Neuronal stem cell (in vitro differentiated cells): ENCODE data around the gene ACSM6.
"Not testable (repeated sequence)": the region's sequence is repeated elsewhere in the genome, so short reads cannot be mapped to it uniquely, and the experiment has no call there.

Source experiments
- DNase-seq: peaks from one replicate; pipeline ENCODE4 v3.0.0-alpha.2; 2013; ENCODE audit warnings: low spot score
- H2AFZ ChIP-seq: one replicate; pipeline ENCODE4 v1.6.1; 2013; ENCODE audit warnings: mild to moderate bottlenecking, low read length, inconsistent platforms
- H2AK5ac ChIP-seq: 2 replicates; pipeline ENCODE4 v1.6.1; 2013; ENCODE audit warnings: low read depth, mild to moderate bottlenecking, inconsistent platforms, low read length, moderate library complexity, mixed read lengths
- H2BK120ac ChIP-seq: 2 replicates; pipeline ENCODE4 v1.6.1; 2013; ENCODE audit warnings: low read depth, mild to moderate bottlenecking, inconsistent platforms, low read length, moderate library complexity, mixed read lengths
- H2BK12ac ChIP-seq: one replicate; pipeline ENCODE4 v1.6.1; 2013; ENCODE audit warnings: low read length, inconsistent platforms
- H2BK15ac ChIP-seq: 2 replicates; pipeline ENCODE4 v1.6.1; 2013; ENCODE audit warnings: mild to moderate bottlenecking, low read length, inconsistent platforms, mixed read lengths
- H2BK5ac ChIP-seq: one replicate; pipeline ENCODE4 v1.6.1; 2013; ENCODE audit warnings: inconsistent platforms, mild to moderate bottlenecking, low read length, moderate library complexity
- H3K14ac ChIP-seq: one replicate; pipeline ENCODE4 v1.6.1; 2013; ENCODE audit warnings: low read length, inconsistent platforms
- H3K18ac ChIP-seq: 2 replicates; pipeline ENCODE4 v1.6.1; 2013; ENCODE audit warnings: low read length, inconsistent platforms
- H3K23ac ChIP-seq: 2 replicates; pipeline ENCODE4 v1.6.1; 2013; ENCODE audit warnings: low read depth, mild to moderate bottlenecking, mixed read lengths, low read length, inconsistent platforms; ENCODE audit not compliant: poor library complexity
- H3K27ac ChIP-seq: replicated peaks from 3 replicates; pipeline ENCODE4 v1.5.1; 2013; ENCODE audit warnings: low read length, inconsistent platforms
- H3K27me3 ChIP-seq, 3 experiments: 2 replicates each; pipeline ENCODE4 v1.6.1; 2013; ENCODE audit warnings: low read length in 3 of 3, mild to moderate bottlenecking in 2 of 3, inconsistent platforms in 1 of 3, low read depth in 1 of 3, mixed read lengths in 1 of 3, moderate library complexity in 1 of 3; ENCODE audit not compliant: control insufficient read depth in 3 of 3, insufficient read depth in 3 of 3
- H3K36me3 ChIP-seq, 2 donors: replicated peaks in 1 of 2; 2 replicates each; pipeline ENCODE4 v1.6.1; 2013; ENCODE audit warnings: low read length in 2 of 2; ENCODE audit not compliant: control insufficient read depth in 2 of 2, insufficient read depth in 2 of 2
- H3K4ac ChIP-seq: 2 replicates; pipeline ENCODE4 v1.6.1; 2013; ENCODE audit warnings: inconsistent platforms, mild to moderate bottlenecking, low read length, moderate library complexity
- H3K4me1 ChIP-seq, 2 donors: 1 replicate in 1 of 2; 2 replicates in 1 of 2; pipeline ENCODE4 v1.6.1; 2013; ENCODE audit warnings: low read length in 2 of 2, low read depth in 1 of 2; ENCODE audit not compliant: control insufficient read depth in 2 of 2, insufficient read depth in 1 of 2
- H3K4me2 ChIP-seq: one replicate; pipeline ENCODE4 v1.6.1; 2013; ENCODE audit warnings: mild to moderate bottlenecking, low read length, inconsistent platforms; ENCODE audit not compliant: insufficient read depth, poor library complexity, severe bottlenecking
- H3K4me3 ChIP-seq, 2 donors: 2 replicates each; pipeline ENCODE4 v1.5.1; 2013; ENCODE audit warnings: low read length in 2 of 2, mild to moderate bottlenecking in 2 of 2, inconsistent platforms in 1 of 2, moderate library complexity in 1 of 2
- H3K79me1 ChIP-seq: one replicate; pipeline ENCODE4 v1.6.1; 2013; ENCODE audit warnings: low read depth, mild to moderate bottlenecking, inconsistent platforms, low read length, moderate library complexity
- H3K9ac ChIP-seq: one replicate; pipeline ENCODE4 v1.6.1; 2013; ENCODE audit warnings: mild to moderate bottlenecking, low read depth, low read length, inconsistent platforms; ENCODE audit not compliant: poor library complexity
- H3K9me3 ChIP-seq, 2 donors: replicated peaks in 1 of 2; 2 replicates each; pipeline versions ENCODE3 to v1.6.1; 2013; ENCODE audit warnings: low read length in 2 of 2, mild to moderate bottlenecking in 2 of 2, inconsistent platforms in 1 of 2, low read depth in 1 of 2, mixed read lengths in 1 of 2, moderate library complexity in 1 of 2; ENCODE audit not compliant: control insufficient read depth in 2 of 2, insufficient read depth in 1 of 2
- H4K8ac ChIP-seq: one replicate; pipeline ENCODE4 v1.6.1; 2013; ENCODE audit warnings: low read depth, mild to moderate bottlenecking, inconsistent platforms, low read length, moderate library complexity
- H4K91ac ChIP-seq: one replicate; pipeline ENCODE4 v1.6.1; 2013; ENCODE audit warnings: low read length, low read depth, mild to moderate bottlenecking, inconsistent platforms; ENCODE audit not compliant: poor library complexity
- WGBS, 2 donors: extraction: QIAGEN DNeasy Blood & Tissue Kit; methylation state at CpG; one replicate each; pipeline ENCODE4 v1.1.7; 2013; ENCODE audit warnings: missing lambda C conversion rate in 2 of 2, mixed read lengths in 1 of 2; ENCODE audit not compliant: insufficient read length in 2 of 2, insufficient replicate concordance in 1 of 2; ENCODE audit errors: extremely low coverage in 2 of 2; 5-methylcytosine and 5-hydroxymethylcytosine counted together

Gene ACSM6

GRCh38 chr10:95230677-95231586 is 36.9 kb downstream of the ACSM6 start:
- H2BK5ac ChIP-seq, result peak overlapping the region; percentile 89
- H2BK12ac ChIP-seq, H3K36me3 ChIP-seq, H3K27me3 ChIP-seq, H3K14ac ChIP-seq, H3K9me3 ChIP-seq, H3K79me1 ChIP-seq: not testable (repeated sequence)
- H2BK120ac ChIP-seq, result peak overlapping the region; percentile 75
- H3K4ac ChIP-seq, result peak overlapping the region; percentile 91
- H2AFZ ChIP-seq, result peak overlapping the region; percentile 40
- DNase-seq, result peak; percentile 23
- H3K4me3 ChIP-seq, result peak overlapping the region in 1 of 2 donors; percentile 85
- peak overlapping the region; percentile 74 for H4K91ac ChIP-seq
- H3K23ac ChIP-seq, result peak overlapping the region; percentile 94
- no CpG with 5 or more reads among the region's 36 CpGs for WGBS, 2 donors
- H4K8ac ChIP-seq, result peak overlapping the region; percentile 99
- H2AK5ac ChIP-seq, result peak overlapping the region; percentile 83
- H2BK15ac ChIP-seq, result peak overlapping the region; percentile 88
- H3K4me2 ChIP-seq, result peak overlapping the region; percentile 91
- H3K9ac ChIP-seq, result peak overlapping the region; percentile 88
- H3K27ac ChIP-seq, result peak overlapping the region; percentile 84
- peak overlapping the region; percentile 98 for H3K18ac ChIP-seq
- peaks cover 0 to 13% of the 10 kb centered on the region in 2 donors for H3K4me1 ChIP-seq

GRCh38 chr10:95233377-95234034 is 39.5 kb downstream of the ACSM6 start:
- Histone ChIP-seq H3K4ac (no peak overlapping the region), H3K18ac (no peak overlapping the region), H3K27ac (no peak overlapping the region), H3K4me1 (peaks cover 0 to 13% of the 10 kb centered on the region in 2 donors), H3K14ac (no peak overlapping the region), H2BK15ac (no peak overlapping the region), H4K91ac (no peak overlapping the region), H3K27me3 (peaks cover 0 to 6% (median 0%) of the 10 kb centered on the region in 3 experiments), H3K79me1 (no peaks in the 10 kb centered on the region), H3K23ac (no peak overlapping the region), H4K8ac (no peak overlapping the region), H2BK5ac (no peak overlapping the region), H3K9ac (no peak overlapping the region), H3K9me3 (no peaks in the 10 kb centered on the region), H2BK12ac (no peak overlapping the region), H3K4me3 (no peak overlapping the region), H3K36me3 (no peaks in the 10 kb centered on the region), H2AFZ (no peak overlapping the region), H3K4me2 (no peak overlapping the region), H2BK120ac (no peak overlapping the region), H2AK5ac (no peak overlapping the region)
- no CpG with 5 or more reads among the region's 2 CpGs for WGBS, 2 donors
- no peak for DNase-seq

- Histone ChIP-seq H2BK120ac (no peak overlapping the region), H3K14ac (no peak overlapping the region), H3K4me1 (peaks cover 0 to 5% of the 10 kb centered on the region in 2 donors), H3K9me3 (no peaks in the 10 kb centered on the region), H3K79me1 (no peaks in the 10 kb centered on the region), H4K8ac (no peak overlapping the region), H2AK5ac (no peak overlapping the region), H4K91ac (no peak overlapping the region), H3K27ac (no peak overlapping the region), H3K4me3 (no peak overlapping the region), H3K4ac (no peak overlapping the region), H3K9ac (no peak overlapping the region), H2BK15ac (no peak overlapping the region), H2BK5ac (no peak overlapping the region), H2AFZ (no peak overlapping the region), H3K36me3 (no peaks in the 10 kb centered on the region), H3K18ac (no peak overlapping the region), H2BK12ac (no peak overlapping the region), H3K4me2 (no peak overlapping the region), H3K27me3 (peaks cover 0 to 6% (median 0%) of the 10 kb centered on the region in 3 experiments), H3K23ac (no peak overlapping the region)
- WGBS, 2 donors, result no CpG with 5 or more reads among the region's 5 CpGs
- no peak for DNase-seq
These were observed 40.9 kb downstream of the ACSM6 start for GRCh38 chr10:95234951-95235350.

GRCh38 chr10:95235676-95236067 is 41.6 kb downstream of the ACSM6 start:
- no peak overlapping the region for H2BK15ac ChIP-seq
- no peak overlapping the region for H4K91ac ChIP-seq
- no peak overlapping the region for H3K4me2 ChIP-seq
- H3K14ac ChIP-seq, result no peak overlapping the region
- H3K23ac ChIP-seq, result no peak overlapping the region
- no peak overlapping the region for H2BK5ac ChIP-seq
- H2BK12ac ChIP-seq, result no peak overlapping the region
- peaks cover 0 to 3% of the 10 kb centered on the region in 2 donors for H3K4me1 ChIP-seq
- no peaks in the 10 kb centered on the region for H3K9me3 ChIP-seq
- H2AFZ ChIP-seq, result no peak overlapping the region
- H2AK5ac ChIP-seq, result no peak overlapping the region
- no peaks in the 10 kb centered on the region for H3K79me1 ChIP-seq
- H3K4ac ChIP-seq, result no peak overlapping the region
- H3K18ac ChIP-seq, result no peak overlapping the region
- no peak overlapping the region for H2BK120ac ChIP-seq
- H4K8ac ChIP-seq, result no peak overlapping the region
- H3K9ac ChIP-seq, result no peak overlapping the region
- DNase-seq, result no peak
- H3K4me3 ChIP-seq, result no peak overlapping the region
- H3K36me3 ChIP-seq, result peaks cover 0 to 1% of the 10 kb centered on the region in 2 donors
- no CpG with 5 or more reads among the region's 3 CpGs for WGBS, 2 donors
- H3K27ac ChIP-seq, result no peak overlapping the region
- peaks cover 0 to under 1% (median 0%) of the 10 kb centered on the region in 3 experiments for H3K27me3 ChIP-seq
